T-helper 1 cell (primary cell): Measurements from ENCODE around the gene ASTN1.

Source experiments
- DNase-seq, 5 donors: peaks; one replicate each; pipeline ENCODE4 v3.0.0-alpha.2; 2012 to 2020

Gene ASTN1

DNA sequence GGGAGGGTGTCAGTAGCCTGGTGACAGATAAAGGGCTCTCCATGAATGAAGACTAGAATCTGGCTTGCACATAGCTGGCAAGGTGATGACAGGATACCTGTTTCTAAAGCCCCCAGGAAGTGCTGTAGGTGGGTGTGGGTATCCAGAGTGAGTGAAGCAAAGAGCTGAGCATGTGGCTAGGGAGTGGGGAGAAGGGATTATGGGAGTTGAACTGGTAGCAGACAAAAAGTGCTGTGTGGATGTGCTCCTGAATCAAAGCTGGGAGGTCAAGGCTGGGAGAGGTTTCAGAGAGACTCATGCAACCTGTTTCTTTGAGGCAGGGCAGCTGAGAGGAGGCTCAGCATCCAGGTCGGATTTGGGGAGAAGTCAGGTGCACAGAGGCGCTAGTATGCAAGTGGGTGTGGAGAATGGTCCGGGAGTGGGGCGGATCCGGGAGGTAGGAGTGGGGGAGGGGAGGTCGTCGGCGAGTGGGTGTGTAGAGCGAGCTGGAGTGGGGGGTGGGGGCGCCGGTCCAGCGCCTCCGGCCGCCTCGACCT lies 600 bp downstream of the ASTN1 start:
- no peak for DNase-seq

DNA sequence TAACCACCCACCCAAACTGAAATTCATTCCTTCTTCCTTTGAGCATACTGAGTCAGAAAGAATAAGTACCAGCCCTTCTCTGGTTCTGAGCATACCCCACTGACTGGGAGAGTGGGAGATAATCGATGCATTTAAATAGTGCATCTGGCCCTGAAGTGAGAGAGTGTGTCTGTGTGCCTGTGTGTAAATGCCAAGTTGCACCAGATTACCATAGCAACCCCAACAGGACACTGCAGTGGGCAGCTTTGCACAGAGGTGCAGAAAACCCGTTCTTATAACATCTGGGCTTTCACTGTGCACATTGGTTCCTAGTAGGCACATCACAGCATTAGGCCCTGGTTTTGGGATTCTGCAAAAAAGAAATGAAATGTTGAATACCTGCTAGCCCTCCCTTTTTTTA lies 2.3 kb downstream of the ASTN1 start:
- no peak for DNase-seq

GRCh38 chr1:177146499-177146898 lies 18.0 kb downstream of the ASTN1 start:
- DNase-seq, result no peak

DNA sequence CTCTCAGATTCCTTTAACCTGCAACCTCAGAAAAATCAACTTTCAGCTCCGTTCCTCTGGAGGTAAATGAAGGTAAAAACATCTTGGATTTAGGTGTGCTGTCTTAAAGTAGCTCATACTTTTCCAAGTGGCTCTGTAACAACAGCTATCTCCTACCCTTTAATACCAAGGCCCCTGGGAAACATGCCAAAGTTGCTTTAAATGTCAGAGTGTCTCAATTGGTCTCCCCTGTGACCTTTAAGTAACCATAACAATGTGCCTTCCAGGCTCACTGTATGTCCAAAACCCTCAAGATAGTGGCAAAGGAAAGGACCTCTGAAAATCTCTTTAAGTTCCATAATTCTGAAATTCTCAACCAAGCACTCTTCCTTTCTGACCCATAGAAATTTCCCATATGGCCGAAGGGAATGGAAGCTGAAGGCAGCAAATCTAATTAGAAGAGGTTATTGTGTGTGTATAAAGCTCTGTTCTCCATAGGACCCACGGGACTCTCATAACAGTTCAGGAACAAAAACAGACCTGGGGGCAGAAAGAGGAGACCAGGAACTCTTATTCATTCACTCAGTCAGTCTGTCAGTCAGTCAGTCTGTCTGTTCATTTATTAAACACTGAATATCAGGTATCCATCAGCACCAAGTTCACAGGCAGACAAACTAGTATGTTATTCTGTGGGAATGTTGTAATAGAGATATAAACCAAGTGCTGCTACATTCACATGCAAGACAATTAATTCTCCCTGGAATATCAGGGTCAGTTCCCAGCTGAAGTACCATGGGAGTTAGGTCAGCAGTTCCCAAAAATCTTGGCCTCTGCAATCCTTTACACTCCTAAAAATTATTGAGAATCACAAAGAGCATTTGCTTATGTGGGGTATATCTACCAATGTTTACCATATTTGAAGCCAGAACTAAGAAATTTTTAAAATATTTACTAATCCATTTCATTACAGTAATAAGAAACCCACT lies 19.1 kb downstream of the ASTN1 start:
- no peak for DNase-seq

DNA sequence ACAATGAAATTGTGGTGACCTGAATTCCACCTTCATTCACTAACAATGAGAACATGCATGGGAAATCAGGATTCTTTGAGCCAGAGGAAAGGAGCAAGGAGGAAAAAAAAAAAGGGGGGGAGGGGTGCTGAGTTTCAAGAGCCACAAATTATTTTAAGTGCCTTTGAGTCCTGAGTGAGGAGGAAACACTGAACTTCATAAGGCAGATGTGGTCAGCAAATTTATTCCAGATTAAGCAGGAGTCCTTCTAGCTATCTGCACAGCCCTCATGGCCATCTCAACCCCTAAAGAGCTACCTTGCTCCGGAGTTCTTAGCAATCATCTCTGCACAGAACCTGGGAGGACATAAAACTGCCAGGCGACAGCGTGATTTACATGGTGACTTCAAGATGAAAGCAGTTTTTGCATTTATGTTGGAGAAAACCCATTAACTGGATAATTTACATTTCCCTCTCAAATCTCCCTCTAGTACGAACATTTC lies 21.7 kb downstream of the ASTN1 start:
- no peak for DNase-seq

- no peak for DNase-seq
Measured at GRCh38 chr1:177142010-177142409, 22.5 kb downstream of the ASTN1 start.

DNA sequence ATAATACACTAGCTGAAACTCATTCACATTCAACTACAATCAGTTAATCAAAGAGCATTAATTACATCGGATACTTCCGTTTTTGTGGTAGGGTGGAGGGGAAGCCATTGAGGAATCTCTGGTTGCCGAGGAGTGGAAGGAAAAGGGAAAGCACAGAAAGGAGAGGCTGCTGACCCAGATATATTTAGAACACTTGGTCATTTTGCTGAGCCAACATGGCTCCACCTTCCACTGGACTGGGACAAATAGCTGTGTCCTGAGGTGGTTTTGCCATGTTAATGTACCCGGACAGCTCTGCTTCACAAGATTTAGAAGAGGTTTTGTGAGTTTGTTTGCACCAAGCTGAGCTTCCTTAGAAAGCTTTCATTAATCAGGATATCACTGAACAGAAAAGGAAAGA lies 26.2 kb downstream of the ASTN1 start:
- DNase-seq, result no peak

- DNase-seq, result no peak
Measured at GRCh38 chr1:177137814-177138213, 26.7 kb downstream of the ASTN1 start.

GRCh38 chr1:177135250-177135649 lies 29.3 kb downstream of the ASTN1 start:
- DNase-seq, result no peak

DNA sequence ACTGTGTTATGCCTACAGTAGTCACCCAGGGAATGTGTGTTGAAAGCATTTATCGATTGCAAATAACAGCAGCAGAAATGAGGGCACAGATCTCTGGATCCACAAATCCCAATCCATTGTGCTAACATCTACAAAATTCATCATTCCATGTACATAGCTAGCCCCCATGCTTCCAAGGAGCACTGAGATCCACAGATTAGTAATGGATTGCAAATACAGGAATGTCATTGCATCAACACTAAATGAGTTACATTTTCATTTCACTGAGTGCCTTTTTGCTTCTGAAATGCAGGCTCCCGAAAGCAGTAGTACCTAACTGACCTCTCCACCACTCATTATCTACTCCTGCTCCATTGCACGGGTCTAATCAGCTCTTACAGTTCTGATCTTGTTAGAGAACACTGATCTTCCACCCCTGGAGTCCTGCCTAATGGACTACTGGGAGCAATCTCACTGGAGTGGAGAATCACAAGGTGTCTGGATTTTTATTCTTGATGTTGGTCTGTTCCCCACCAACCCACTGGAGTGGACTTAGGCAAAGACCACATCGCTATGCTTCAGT lies 30.5 kb downstream of the ASTN1 start:
- no peak for DNase-seq

DNA sequence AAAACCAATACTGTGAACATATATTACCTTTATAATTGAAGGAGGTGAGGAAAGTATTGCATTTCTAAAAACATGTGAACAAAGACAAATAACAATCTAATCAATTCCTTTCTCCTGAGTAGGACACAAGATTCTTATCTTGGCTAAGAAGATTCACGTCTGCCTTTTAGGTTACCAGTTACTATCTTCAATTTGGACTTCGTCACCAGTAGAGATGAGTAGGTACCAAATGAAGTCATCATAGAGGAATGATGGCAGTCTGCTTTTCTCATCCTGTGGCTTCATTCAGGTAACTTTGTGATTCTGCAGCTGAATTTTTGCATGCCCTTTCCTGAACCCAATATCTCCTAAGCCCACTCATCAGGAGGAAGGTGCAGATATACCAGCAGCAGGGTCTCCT lies 32.4 kb downstream of the ASTN1 start:
- DNase-seq, result no peak

GRCh38 chr1:177131723-177132122 lies 32.8 kb downstream of the ASTN1 start:
- no peak for DNase-seq

DNA sequence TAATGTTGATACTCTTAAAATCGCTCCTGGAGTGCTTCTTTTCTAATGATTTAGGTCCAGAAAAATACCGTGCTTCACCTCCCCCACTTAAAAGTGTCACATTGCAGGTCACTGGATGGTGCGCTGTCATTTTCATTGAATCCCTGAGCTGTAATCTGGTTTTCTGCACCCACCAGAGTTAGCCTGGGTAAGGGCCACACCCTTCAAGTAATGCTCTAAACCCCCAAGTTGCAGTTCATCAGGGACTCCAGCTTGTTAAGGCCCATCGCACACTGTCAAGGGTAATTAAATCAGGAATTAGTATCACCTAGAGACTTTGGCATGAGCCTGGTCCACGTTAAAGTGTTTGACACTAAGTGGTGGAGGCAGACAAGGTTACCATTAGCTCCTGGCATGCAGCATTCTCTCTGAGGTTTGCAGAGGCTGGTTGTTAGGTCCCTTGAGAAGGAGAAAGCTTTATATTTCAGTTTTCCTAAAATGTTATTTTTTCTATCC lies 34.0 kb downstream of the ASTN1 start:
- no peak for DNase-seq

DNA sequence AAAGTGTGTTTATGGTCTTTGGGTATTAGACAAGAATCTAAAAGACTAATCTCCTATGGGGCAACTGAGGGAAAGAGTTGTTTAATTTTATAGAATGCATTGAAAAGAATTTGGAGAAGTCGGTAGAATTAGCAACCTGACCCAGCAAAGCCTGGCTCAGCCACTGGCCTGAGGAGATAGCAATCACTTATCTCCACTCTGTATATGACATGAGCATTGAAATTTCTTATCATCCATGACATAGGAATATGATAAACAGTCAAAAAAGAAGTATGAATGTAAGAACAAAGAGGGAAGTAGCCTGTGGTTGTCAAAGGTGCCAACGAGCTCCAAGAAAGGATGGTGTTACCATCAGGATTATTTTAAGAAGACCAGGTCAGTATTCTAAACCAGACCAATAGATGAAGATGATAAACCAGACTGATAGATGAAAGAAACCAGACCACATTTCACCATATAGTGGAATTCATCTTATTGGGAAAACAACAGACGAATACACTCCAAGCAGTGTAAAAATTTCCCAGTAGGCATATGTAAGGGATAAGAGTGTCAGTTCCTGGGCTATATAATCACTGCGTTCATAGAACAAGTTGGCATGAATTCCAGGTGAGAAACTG lies 35.7 kb downstream of the ASTN1 start:
- no peak for DNase-seq

GRCh38 chr1:177126267-177126666 lies 38.2 kb downstream of the ASTN1 start:
- no peak for DNase-seq

GRCh38 chr1:177124577-177125278 lies 39.8 kb downstream of the ASTN1 start:
- DNase-seq, result no peak

DNA sequence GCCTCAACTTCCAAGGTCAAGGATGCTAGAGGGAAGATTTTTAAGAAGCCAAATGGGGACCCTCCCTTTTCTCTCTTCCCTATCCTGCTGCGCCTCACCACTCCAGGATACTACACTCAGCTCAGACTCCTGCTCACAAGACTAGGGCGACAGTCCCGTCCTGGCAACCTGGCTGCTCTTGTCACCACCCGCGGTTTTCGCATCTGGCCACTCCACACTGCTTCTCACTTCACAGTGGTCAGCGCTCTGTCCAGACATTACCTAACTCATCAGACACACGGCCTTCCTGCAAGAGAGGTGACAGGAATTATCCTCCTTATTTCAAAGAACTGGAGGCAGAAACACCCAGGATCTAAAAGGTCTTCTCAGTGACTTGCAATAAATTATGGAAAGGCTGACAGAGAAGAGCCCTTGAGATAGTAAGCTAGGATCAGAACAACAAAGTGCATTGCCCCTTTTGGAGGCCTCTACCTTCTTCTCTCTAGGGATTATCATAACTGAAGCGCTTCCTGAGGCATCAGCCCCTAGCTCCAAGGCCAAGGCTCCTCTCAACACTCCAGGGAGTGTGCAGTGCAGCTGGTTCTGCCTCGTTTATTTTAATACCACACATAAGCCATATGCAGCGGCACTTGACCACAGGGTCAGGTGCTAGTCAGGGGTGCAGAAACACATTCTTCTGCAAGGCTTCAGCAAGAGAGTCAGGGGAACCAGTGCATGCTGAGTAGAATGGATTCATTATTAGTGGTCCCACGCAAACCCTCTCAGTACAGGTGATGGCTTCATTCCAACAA lies 41.9 kb downstream of the ASTN1 start:
- no peak for DNase-seq

GRCh38 chr1:177119311-177119710 lies 45.2 kb downstream of the ASTN1 start:
- DNase-seq, result no peak

DNA sequence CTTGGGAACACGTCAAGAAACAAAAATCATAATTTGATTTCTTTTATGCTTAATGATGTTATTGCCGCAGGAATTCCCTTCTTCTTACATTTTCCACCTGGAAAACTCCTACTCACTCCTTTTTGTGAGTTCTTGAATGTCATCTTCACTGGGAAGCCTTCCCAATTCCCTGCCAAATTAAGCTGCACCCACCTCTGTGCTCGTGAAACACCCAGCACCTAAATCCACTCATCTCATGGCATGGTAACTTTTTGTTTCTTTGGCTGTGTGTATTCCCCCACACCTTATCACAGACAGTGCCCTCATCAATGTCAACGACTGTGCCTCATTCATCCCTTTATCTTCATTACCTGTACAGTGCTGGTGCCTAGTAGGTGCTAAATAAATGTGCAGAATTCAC lies 45.6 kb downstream of the ASTN1 start:
- DNase-seq, result no peak

DNA sequence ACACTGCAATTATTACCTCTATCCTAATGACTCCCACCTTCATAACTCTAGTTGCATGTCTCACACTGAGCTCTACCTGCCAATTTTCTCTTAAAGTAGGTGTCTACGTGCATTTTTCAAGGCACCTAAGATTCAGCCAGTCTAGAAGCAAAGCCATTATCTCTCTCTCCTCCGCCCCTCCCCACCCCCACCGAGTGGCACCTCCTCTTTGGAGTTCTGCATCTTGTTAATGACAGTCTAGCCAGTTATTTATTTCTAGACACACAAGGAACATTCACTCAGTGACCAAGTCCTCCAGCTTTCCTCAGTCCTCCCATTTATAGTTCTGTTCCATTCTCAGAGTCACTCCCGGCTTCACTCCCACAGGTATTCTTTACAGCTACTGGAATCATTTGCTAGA lies 47.6 kb downstream of the ASTN1 start:
- no peak for DNase-seq

DNA sequence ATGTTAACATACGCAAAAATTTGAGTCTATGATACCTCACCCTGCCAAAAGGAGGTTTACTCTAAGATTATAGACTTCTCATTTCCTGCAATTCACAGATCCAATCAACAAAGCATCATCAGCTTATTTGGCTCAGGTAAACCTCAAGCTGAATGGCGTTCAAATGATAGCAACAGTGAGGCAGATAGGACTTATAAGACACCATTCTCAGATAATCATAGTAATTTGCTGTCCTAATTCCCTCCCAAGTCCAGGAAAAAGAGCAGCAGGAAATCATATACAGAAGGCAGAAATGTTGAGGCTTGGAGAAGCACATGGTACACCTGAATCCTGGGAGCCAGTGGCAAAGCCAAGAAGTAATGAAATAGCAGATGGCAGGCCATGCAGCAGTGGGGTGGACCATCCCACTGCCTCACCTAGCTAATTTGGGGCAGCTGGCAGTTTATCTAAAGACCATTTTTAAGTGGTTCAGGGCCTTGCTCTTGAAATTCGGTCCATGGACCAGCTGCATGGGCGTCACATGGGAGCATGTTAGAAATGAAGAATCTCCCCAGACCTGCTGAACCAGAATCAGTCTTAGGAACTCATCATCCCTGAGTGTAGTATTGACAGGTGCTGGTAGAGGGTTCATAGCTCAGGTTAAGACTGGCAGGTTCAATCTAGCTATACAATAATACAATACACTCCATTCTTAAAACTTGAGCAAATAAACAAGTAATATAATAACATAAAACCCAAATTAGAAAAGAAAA lies 57.7 kb downstream of the ASTN1 start:
- DNase-seq, result no peak
